Measurements from ENCODE around the gene KDM7A.
"Not testable (repeated sequence)": the region's sequence is repeated elsewhere in the genome, so short reads cannot be mapped to it uniquely, and the experiment has no call there.

KDM7A gene

GRCh38 chr7:140176811-140177702 is at the start of gene KDM7A:
Gene KDM7A (minus strand): TSS chr7:140176983. CDS start chr7:140176937, 46 bp downstream.
- peak; percentile 80 for DNase-seq (ENCODE audit: low read depth, low spot score)

GRCh38 chr7:140225562-140226249 is 48.9 kb upstream of the KDM7A start:
- no peak for DNase-seq (ENCODE audit: low read depth, low spot score)

- DNase-seq (ENCODE audit: low read depth, low spot score) = no peak
These were observed 46.9 kb upstream of the KDM7A start for GRCh38 chr7:140223515-140224221.

GRCh38 chr7:140222814-140223213 is 46.0 kb upstream of the KDM7A start:
- no peak for DNase-seq (ENCODE audit: low read depth, low spot score)

GRCh38 chr7:140219672-140220524 is 43.1 kb upstream of the KDM7A start:
- no peak for DNase-seq (ENCODE audit: low read depth, low spot score)

GRCh38 chr7:140218656-140219055 is 41.9 kb upstream of the KDM7A start:
- DNase-seq (ENCODE audit: low read depth, low spot score) = no peak

- no peak for DNase-seq (ENCODE audit: low read depth, low spot score)
These were observed 41.1 kb upstream of the KDM7A start for GRCh38 chr7:140217750-140218501.

GRCh38 chr7:140215281-140215680 is 38.5 kb upstream of the KDM7A start:
- DNase-seq (ENCODE audit: low read depth, low spot score) = no peak

- no peak for DNase-seq (ENCODE audit: low read depth, low spot score)
These were observed 37.4 kb upstream of the KDM7A start for GRCh38 chr7:140214075-140214684.

- DNase-seq (ENCODE audit: low read depth, low spot score) = no peak
These were observed 36.9 kb upstream of the KDM7A start for GRCh38 chr7:140213684-140214074.

GRCh38 chr7:140212100-140212881 is 35.5 kb upstream of the KDM7A start:
- DNase-seq (ENCODE audit: low read depth, low spot score) = no peak

GRCh38 chr7:140211698-140212097 is 34.9 kb upstream of the KDM7A start:
- no peak for DNase-seq (ENCODE audit: low read depth, low spot score)

GRCh38 chr7:140209866-140210609 is 33.3 kb upstream of the KDM7A start:
- DNase-seq (ENCODE audit: low read depth, low spot score) = peak; percentile 21

GRCh38 chr7:140206616-140207389 is 30.0 kb upstream of the KDM7A start:
- no peak for DNase-seq (ENCODE audit: low read depth, low spot score)

- no peak for DNase-seq (ENCODE audit: low read depth, low spot score)
These were observed 28.8 kb upstream of the KDM7A start for GRCh38 chr7:140205600-140205999.

- DNase-seq (ENCODE audit: low read depth, low spot score) = no peak
These were observed 26.8 kb upstream of the KDM7A start for GRCh38 chr7:140203556-140203955.

- DNase-seq (ENCODE audit: low read depth, low spot score) = not testable (repeated sequence)
These were observed 26.2 kb upstream of the KDM7A start for GRCh38 chr7:140202942-140203341.

GRCh38 chr7:140201393-140201792 is 24.6 kb upstream of the KDM7A start:
- no peak for DNase-seq (ENCODE audit: low read depth, low spot score)
